Stimulated activated CD8-positive, alpha-beta memory T cell treated with anti-CD3 and anti-CD28 coated beads, Interleukin-15, amount 100 ng/mL, for 4 hours (primary cell): Measurements from ENCODE around the gene CCDC12.
A peak's percentile ranks its signal among the peaks of the same experiment; 100 is the strongest.
"Not testable (repeated sequence)": the region's sequence is repeated elsewhere in the genome, so short reads cannot be mapped to it uniquely, and the experiment has no call there.

ENCODE experiments used
- DNase-seq, 2 donors: peaks; one replicate each; pipeline ENCODE4 v3.0.0-alpha.2; 2020; ENCODE audit warnings: low read depth in 2 of 2

CCDC12 gene

DNA sequence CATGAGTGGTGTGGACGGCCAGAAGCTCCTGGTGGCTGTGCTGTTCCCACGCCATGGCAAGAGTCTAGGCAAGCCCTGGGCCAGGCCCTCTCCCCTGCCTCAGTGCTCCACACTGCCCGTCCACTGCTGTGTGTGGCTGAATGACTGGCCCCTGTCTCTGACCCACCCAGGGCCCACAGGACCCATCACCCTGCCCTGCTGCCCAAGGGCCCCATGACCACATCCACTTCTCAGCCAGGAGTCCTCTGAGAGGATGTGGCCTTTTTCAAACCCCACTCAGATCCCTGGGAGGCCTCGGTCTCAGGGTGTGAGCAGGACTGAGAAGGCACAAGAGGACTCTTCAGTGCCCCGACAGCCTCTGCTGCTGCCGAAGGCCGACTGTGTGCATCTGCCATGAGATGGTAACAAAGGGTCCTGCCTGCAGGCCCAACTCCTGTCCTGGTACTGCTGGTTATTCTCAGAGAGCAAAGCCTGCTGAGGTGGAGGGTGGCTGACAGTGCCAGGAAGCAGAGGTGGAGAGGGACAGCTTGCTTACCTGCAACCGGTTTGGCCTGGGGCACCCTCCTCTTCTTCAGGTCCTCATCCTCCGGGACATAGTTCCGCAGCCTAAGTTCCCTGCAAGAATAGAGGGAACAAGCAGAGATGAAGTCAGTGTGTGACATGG, 51.5 kb downstream of the CCDC12 start:
- no peak for DNase-seq

GRCh38 chr3:46923559-46924350, 52.8 kb downstream of the CCDC12 start:
- DNase-seq: no peak

GRCh38 chr3:46922871-46923558, 53.5 kb downstream of the CCDC12 start:
- no peak for DNase-seq

DNA sequence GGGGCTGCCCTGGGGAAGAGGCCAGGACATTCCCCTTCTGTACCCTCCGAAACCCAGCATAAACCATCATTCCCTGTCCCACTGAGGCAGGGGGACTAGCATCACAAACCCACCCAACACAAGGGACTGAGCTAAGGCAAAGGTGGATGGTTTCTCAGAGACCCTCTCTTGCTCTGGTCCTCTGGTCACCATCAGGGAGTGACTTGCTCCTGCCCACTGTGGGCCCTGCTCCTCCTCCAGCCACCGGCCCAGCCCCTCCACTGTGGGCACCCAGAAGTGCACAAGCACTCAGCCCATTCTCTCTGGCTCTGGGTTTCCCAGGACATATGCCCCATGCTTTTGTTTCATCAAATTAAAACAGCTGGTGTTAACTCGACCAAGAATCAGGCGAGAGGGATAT, 54.1 kb downstream of the CCDC12 start:
- DNase-seq: no peak

GRCh38 chr3:46921871-46922271, 54.7 kb downstream of the CCDC12 start:
- DNase-seq: no peak

DNA sequence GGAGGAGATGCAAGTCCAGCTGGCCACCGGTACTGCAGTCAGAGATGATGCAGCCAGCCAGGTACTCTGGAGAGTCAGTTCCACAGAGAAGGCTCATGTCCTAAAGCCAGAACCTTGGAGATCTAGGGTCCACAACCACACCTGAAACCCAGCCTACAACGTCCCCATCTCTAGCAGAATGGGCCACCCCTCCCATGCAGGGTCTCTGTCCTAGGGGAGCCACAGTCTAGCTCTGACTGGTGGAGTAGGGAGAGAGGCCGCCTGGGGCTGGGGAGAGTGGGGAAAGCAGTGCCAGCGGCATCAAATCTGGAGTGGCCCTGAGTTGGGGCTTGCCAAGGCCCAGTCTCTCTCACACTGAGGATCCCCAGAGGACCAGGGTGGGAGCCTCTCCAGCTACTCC, 55.5 kb downstream of the CCDC12 start:
- no peak for DNase-seq

DNA sequence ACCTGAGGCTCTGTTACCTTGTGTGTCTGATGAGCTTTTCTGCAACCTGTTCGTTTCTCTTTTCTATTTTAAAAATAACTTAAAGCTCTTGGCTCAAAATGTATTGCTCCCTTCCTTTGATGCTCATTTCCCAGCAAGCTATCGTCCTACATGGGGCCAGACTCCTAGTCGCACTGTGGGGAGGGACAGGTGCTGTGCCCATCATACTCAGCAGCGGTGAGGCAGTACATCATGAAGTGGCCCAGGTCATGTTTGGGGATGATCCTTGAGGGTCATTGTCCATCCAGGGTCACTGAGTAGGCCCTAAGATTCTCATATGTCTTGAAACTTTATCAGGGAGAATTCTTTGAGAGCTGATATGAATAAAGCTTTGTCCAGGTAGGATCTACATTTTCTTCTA, 57.9 kb downstream of the CCDC12 start:
- no peak for DNase-seq

DNA sequence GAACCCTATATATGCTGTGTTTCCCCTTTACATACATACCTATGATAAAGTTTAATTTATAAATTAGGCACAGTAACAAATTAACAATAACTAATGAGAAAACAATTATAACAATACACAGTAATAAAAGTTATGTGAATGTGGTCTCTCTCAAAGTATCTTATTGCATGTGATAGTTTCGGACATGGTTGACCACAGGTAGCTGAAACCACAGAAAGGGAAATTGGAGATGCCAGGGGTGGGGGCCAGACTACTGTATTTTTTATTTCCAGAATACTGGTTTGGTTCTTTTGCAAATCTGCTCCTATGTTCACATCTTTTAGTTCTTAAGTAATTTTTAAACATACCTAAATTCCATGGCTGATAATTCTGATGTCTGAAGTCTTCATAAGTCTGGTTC, 58.3 kb downstream of the CCDC12 start:
- no peak for DNase-seq

- DNase-seq: no peak
Observed at GRCh38 chr3:46917257-46917656, 59.3 kb downstream of the CCDC12 start.

DNA sequence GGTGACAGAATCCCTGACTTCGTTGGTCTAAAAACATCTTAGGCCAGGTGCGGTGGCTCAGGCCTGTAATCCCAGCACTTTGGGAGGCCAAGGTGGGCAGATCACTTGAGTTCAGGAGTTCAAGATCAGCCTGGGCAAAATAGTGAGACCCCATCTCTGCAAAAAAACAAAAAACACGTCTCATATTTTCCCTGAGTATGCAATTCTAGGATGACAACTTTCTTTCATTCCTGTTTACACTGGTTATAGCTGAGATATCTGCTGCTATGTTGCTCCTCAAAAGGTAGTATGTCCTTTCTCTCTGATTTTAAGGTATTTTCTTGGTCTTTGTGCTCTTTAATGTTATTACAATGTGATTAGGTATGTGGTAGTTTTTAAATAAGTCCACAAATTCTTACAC, 59.7 kb downstream of the CCDC12 start:
- no peak for DNase-seq

DNA sequence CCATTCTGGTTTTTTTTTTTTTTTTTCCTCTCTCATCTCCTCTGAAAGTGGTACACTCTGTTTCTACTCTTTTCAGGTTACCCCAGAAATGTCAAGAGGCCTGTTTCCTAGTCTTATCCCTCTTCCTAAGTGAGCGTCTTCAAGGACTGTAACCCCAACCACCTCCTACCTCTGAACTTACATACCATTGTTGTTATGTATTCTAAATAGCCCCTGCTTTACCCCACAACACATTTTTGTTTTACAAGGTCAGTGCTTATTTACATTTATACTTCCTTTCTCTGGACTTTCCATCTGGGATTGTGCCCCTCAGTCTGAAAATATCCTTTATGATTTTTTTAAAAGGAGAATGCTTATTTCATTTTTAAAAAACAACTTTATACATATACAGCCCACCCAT, 60.3 kb downstream of the CCDC12 start:
- no peak for DNase-seq

- DNase-seq: no peak
Observed at GRCh38 chr3:46915297-46915822, 61.2 kb downstream of the CCDC12 start.

- DNase-seq: no peak
Observed at GRCh38 chr3:46914849-46915248, 61.7 kb downstream of the CCDC12 start.

- no peak for DNase-seq
Observed at GRCh38 chr3:46913644-46914043, 62.9 kb downstream of the CCDC12 start.

GRCh38 chr3:46912986-46913385, 63.6 kb downstream of the CCDC12 start:
- DNase-seq: no peak

DNA sequence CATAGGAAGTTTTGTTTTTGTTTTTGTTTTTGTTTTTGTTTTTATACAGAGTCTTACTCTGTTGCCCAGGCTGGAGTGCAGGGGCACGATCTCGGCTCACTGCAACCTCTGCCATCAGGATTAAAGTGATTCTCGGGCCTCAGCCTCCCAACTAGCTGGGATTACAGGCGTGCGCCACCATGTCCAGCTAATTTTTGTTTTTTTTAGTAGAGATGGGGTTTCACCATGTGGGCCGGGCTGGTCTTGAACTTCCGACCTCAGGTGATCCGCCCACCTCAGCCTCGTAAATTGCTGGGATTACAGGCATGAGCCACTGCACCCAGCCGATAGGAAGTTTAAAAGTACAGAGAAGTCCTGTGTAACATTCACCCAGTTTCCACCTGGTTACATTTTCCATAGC, 65.6 kb downstream of the CCDC12 start:
- DNase-seq: not testable (repeated sequence)

DNA sequence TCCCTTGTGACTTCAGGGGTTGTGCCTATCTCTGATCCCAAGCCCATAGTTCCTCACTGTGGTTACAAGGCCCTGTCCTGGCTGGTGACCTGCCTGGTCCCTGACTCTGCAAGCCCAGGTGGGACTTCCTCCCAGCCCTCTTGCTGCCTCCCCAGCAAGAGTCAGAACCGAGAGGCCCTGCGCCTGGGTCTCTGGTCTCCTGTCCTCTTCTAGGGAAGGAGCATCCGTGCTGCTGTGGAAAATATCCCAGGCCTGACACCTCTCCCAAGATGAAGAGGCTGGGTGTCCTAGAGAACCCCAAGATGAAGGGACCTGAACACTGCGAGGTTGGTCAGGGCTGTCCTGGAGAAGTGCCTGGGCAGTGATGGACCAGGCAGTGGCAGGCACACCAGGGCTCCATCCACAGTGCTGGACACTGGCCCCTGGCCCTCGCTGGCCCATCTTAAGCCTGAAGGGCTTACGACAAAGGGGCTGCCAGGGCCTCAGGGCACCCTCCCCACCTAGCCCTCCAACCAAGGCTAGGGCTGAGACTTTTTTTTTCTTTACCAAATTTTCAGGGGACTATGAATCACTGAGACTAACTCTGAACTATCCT, 66.3 kb downstream of the CCDC12 start:
- no peak for DNase-seq

- DNase-seq: peak; percentile 58 to 65
Observed at GRCh38 chr3:46909535-46910161, 66.9 kb downstream of the CCDC12 start.

GRCh38 chr3:46908986-46909534, 67.5 kb downstream of the CCDC12 start:
- DNase-seq: no peak

GRCh38 chr3:46908294-46908985, 68.1 kb downstream of the CCDC12 start:
- no peak for DNase-seq

- DNase-seq: no peak
Observed at GRCh38 chr3:46907960-46908293, 68.6 kb downstream of the CCDC12 start.
